Endothelial cell of hepatic sinusoid (primary cell): ENCODE data around the gene MEAF6.

Source experiments
- in situ Hi-C: cut with HindIII; loops from 2 replicates; pipeline ENCODE4 v1.10.0; 2017; ENCODE audit warnings: low sequenced_read_pairs

MEAF6 gene

DNA sequence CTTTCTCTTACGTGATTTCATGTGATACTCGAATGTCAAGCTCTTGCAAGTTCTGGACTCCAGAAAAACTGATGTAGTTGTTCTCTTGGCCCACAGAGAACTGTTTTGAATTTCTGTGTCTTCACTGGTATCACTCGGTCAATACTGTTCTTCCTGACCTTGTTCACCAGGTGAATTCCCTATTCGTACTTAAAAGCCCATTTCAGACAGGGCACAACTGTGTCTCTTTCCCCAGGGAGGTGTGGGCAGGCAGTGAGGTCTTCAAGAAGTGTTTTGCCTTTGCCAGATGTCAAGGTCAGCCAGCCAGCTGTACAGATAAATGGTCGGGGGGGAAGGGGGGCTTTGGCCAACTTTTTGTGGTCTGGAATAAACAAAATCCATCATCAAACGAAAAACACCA, 67.7 kb downstream of the MEAF6 start:
- in situ Hi-C loops = no loop called here

DNA sequence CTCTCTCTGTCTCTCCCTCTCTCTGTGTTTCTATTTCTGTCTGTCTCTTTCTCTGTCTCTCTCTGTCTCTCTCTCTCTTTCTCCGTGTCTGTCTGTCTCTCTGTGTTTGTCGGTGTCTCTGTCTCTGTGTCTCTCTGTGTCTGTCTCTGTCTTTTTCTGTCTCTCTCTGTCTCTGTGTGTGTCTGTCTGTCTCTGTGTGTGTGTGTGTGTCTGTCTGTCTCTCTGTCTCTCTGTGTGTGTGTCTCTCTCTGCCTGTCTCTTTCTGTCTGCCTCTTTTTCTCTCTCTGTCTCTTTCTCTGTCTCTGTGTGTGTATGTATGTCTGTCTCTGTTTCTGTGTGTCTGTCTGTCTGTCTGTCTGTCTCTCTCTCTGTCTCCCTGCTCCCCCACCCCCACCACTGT, 71.9 kb downstream of the MEAF6 start:
- in situ Hi-C loops = loop anchor here (5.0 kb wide), 3 partner anchors 55 to 870 kb away; no protein-coding TSS in a partner anchor
